Right hindlimb (tissue), 1 donor: Measurements from ENCODE around the gene ABCC5.
"Not testable (repeated sequence)": the region's sequence is repeated elsewhere in the genome, so short reads cannot be mapped to it uniquely, and the experiment has no call there.

Experiments used
- DNase-seq: peaks from one replicate; pipeline ENCODE4 v3.0.0-alpha.2; 2018

Gene ABCC5

GRCh38 chr3:184017672-184018423 lies at the start of gene ABCC5:
TSS of gene ABCC5 (minus strand) at chr3:184017884. CDS start at chr3:184014392, 3,492 bp downstream.
- peak; percentile 96 for DNase-seq

GRCh38 chr3:184066211-184066610 lies 48.5 kb upstream of the ABCC5 start:
- no peak for DNase-seq

GRCh38 chr3:184062637-184063036 lies 45.0 kb upstream of the ABCC5 start:
- DNase-seq: no peak

- DNase-seq: no peak
Observed at GRCh38 chr3:184059424-184059823, 41.7 kb upstream of the ABCC5 start.

GRCh38 chr3:184058029-184058428 lies 40.3 kb upstream of the ABCC5 start:
- DNase-seq: no peak

- no peak for DNase-seq
Observed at GRCh38 chr3:184052767-184053166, 35.1 kb upstream of the ABCC5 start, which contains the start of gene HTR3C. TSS of gene HTR3C (plus strand) at chr3:184053047. CDS start at chr3:184053081, 34 bp downstream.

GRCh38 chr3:184050217-184050847 lies 32.6 kb upstream of the ABCC5 start:
- DNase-seq: no peak

GRCh38 chr3:184045995-184046394 lies 28.3 kb upstream of the ABCC5 start:
- DNase-seq: no peak

GRCh38 chr3:184042617-184043016 lies 24.9 kb upstream of the ABCC5 start:
- no peak for DNase-seq

- DNase-seq: no peak
Observed at GRCh38 chr3:184040010-184040409, 22.3 kb upstream of the ABCC5 start.

GRCh38 chr3:184039414-184039813 lies 21.7 kb upstream of the ABCC5 start:
- no peak for DNase-seq

- DNase-seq: not testable (repeated sequence)
Observed at GRCh38 chr3:184038307-184038706, 20.6 kb upstream of the ABCC5 start.

- no peak for DNase-seq
Observed at GRCh38 chr3:184037816-184038215, 20.1 kb upstream of the ABCC5 start.

- DNase-seq: no peak
Observed at GRCh38 chr3:184031187-184031792, 13.6 kb upstream of the ABCC5 start, which contains the start of gene HTR3D. TSS of gene HTR3D (plus strand) at chr3:184031742. CDS start at chr3:184031742, 0 bp downstream.

GRCh38 chr3:184030536-184030935 lies 12.9 kb upstream of the ABCC5 start:
- no peak for DNase-seq

GRCh38 chr3:184029443-184029842 lies 11.8 kb upstream of the ABCC5 start:
- no peak for DNase-seq

- DNase-seq: not testable (repeated sequence)
Observed at GRCh38 chr3:184028275-184028890, 10.7 kb upstream of the ABCC5 start.

- not testable (repeated sequence) for DNase-seq
Observed at GRCh38 chr3:184025256-184025655, 7.6 kb upstream of the ABCC5 start.

- DNase-seq: no peak
Observed at GRCh38 chr3:184022323-184022722, 4.6 kb upstream of the ABCC5 start.

- DNase-seq: no peak
Observed at GRCh38 chr3:184018424-184018973, 815 bp upstream of the ABCC5 start.

- DNase-seq: peak; percentile 75
Observed at GRCh38 chr3:184016811-184017671, 643 bp downstream of the ABCC5 start.

GRCh38 chr3:184016169-184016570 lies 1.5 kb downstream of the ABCC5 start:
- DNase-seq: no peak
